GM10248 (cell line): ENCODE measurements around the gene CABP4.
A peak's percentile ranks its signal among the peaks of the same experiment; 100 is the strongest.
"Not testable (repeated sequence)": the region's sequence is repeated elsewhere in the genome, so short reads cannot be mapped to it uniquely, and the experiment has no call there.

ENCODE experiments used
- CTCF ChIA-PET: fragments of 300-600 bp; sonication (Branson Sonifier 250); formaldehyde crosslinking; extraction: SDS; loops from one replicate; lab custom pipeline; 2021; ENCODE audit warnings: antibody characterized with exemption; lab: Yijun Ruan, JAX
- POLR2A ChIA-PET: fragments of 350-650 bp; sonication (Branson Sonifier 250); formaldehyde crosslinking; extraction: SDS; loops from one replicate; lab custom pipeline; 2020; ENCODE audit warnings: antibody characterized with exemption; lab: Yijun Ruan, JAX
- DNase-seq: peaks from one replicate; pipeline ENCODE4 v3.0.0; 2012; ENCODE audit errors: extremely low spot score
- TF ChIP-seq, protein P1 (sequence below): IDR thresholded peaks from 2 replicates; pipeline ENCODE4 v1.5.1; 2012; ENCODE audit warnings: mild to moderate bottlenecking, low read depth; ENCODE audit errors: extremely low read depth, missing control alignments, control extremely low read depth

Gene CABP4

DNA sequence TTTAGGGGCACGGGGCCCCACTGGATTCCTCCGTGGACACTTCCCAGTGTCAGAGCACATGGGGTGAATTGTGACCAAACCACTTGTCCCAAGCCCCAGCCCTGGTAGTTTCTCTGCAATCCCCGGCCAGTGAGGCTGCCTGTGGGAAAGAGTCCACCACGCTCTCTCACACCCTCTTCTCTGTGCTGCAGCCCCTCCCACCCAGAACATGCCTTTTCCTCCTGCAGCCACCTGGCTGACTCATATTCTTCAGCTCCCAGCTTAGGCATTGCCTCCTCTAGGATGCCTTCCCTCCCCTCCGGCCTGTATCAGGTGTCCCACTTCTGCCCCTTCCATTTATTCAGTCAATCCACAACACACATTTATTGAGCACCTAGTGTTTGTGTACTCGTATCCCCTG, 32.3 kb upstream of the CABP4 start:
- no peak for DNase-seq
- TF ChIP-seq, protein P1, sequence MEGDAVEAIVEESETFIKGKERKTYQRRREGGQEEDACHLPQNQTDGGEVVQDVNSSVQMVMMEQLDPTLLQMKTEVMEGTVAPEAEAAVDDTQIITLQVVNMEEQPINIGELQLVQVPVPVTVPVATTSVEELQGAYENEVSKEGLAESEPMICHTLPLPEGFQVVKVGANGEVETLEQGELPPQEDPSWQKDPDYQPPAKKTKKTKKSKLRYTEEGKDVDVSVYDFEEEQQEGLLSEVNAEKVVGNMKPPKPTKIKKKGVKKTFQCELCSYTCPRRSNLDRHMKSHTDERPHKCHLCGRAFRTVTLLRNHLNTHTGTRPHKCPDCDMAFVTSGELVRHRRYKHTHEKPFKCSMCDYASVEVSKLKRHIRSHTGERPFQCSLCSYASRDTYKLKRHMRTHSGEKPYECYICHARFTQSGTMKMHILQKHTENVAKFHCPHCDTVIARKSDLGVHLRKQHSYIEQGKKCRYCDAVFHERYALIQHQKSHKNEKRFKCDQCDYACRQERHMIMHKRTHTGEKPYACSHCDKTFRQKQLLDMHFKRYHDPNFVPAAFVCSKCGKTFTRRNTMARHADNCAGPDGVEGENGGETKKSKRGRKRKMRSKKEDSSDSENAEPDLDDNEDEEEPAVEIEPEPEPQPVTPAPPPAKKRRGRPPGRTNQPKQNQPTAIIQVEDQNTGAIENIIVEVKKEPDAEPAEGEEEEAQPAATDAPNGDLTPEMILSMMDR, result no peak
- CTCF ChIA-PET, result interaction anchor here (2.1 kb wide), 1 partner anchor 22 kb away, joined by 8 read pairs; the partner anchor contains the start of gene PPP1CA

GRCh38 chr11:67423466-67423865, 31.7 kb upstream of the CABP4 start:
- POLR2A ChIA-PET, result no interaction called here
- no peak for DNase-seq
- TF ChIP-seq, protein P1, result no peak
- CTCF ChIA-PET, result interaction anchor here (2.1 kb wide), 1 partner anchor 22 kb away, joined by 8 read pairs; the partner anchor contains the start of gene PPP1CA

More for the DNA sequence above, 32.3 kb upstream of the CABP4 start:
- POLR2A ChIA-PET, result no interaction called here

- no peak for DNase-seq
Observed at GRCh38 chr11:67423891-67424613, 31.1 kb upstream of the CABP4 start.

GRCh38 chr11:67427364-67427859, 27.7 kb upstream of the CABP4 start:
- CTCF ChIA-PET, result interaction anchor here (0.7 to 1.7 kb wide), 2 partner anchors 12 to 26 kb away, joined by 4 to 5 read pairs; partner anchors contain the start of gene PPP1CA
- DNase-seq, POLR2A ChIA-PET: not testable (repeated sequence)

More at GRCh38 chr11:67423891-67424613, 31.1 kb upstream of the CABP4 start:
- CTCF ChIA-PET, result interaction anchor here (1.0 to 2.1 kb wide), 2 partner anchors 23 to 256 kb away, joined by 3 to 8 read pairs; partner anchors contain the start of gene PPP1CA
- TF ChIP-seq, protein P1, result no peak
- POLR2A ChIA-PET, result no interaction called here

DNA sequence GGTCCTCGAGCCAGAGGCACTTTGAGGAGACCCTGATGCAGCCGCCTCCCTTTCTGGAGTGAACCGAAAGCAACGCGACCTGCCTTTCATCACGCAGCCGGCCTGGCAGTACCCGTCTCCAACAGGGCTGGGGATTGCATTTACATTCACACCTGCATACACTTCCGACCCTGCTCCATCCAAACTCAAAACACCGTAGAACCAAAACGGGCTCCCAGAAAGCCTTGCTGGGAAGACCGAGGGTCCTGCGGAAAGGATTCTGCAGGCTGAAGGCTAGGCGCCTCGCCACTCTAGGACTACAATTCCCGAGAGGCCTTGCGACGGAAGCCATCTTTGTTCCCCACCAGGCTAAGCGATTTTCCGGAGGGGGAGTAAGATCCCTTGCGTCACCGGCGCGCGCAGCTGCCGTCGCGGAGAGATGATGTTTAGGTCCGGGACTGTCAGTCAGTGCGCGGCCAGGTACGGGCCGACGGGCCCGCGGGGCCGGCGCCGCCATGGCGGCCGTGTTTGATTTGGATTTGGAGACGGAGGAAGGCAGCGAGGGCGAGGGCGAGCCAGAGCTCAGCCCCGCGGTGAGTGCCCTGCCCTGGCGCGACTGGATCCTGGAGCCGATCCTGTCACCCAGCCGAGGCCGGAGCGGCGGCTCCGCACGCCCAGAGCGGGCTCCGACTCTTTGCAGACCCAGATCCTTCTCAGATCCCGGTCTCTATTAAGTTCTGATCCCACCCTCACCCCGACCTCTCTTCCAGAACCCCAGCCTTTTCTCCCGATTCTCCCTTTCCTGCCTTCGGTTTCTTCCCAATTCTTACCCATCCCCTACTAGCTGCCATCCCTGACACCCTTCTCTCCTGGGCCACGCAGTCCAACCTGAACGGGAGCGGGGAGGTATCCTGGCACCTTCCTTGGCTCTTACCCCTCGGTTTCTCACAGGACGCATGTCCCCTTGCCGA, 26.8 kb upstream of the CABP4 start, which contains the start of gene RPS6KB2:
Gene RPS6KB2 (plus strand): TSS at position 443 of the 950 bp plus-strand sequence. CDS start 52 bp downstream, at position 495.
- TF ChIP-seq, protein P1, result no peak
- POLR2A ChIA-PET, result interaction anchor here (0.6 kb wide), 1 partner anchor 620 kb away, joined by 4 read pairs; no protein-coding TSS in a partner anchor
- CTCF ChIA-PET, result interaction anchor here (0.7 to 1.7 kb wide), 6 partner anchors 9 to 27 kb away, joined by 3 to 6 read pairs (median 4); partner anchors contain the start of gene PTPRCAP
- peak; percentile 99 for DNase-seq

DNA sequence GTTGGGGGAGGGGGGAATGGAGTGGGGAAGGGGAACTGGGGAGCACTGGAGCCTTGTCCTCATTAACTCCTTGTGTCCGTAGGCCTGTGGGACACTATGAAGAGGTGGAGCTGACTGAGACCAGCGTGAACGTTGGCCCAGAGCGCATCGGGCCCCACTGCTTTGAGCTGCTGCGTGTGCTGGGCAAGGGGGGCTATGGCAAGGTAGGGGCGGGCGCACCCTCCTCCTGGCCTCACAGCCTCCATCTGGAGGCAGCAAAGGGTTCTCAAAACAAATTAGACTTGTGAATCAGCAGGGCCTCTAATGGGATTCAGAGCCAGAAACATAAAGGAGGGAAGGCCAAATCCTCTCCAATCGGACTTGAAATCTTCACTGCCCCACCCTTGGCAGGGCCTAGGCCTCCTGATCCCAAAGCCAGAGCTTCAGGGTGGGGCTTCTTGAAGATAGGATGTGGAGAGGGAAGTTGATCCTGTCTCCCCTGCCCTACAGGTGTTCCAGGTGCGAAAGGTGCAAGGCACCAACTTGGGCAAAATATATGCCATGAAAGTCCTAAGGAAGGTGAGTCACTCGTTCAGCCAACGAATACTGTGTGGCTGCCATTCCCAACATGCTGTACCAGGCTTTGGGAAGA, 26.0 kb upstream of the CABP4 start:
- ChIA-PET CTCF (interaction anchor here (0.7 to 1.6 kb wide), 5 partner anchors 9 to 28 kb away, joined by 3 to 6 read pairs (median 3); partner anchors contain the start of gene PTPRCAP), POLR2A (interaction anchor here (0.6 kb wide), 2 partner anchors 302 to 621 kb away, joined by 4 read pairs; no protein-coding TSS in a partner anchor)
- TF ChIP-seq, protein P1, result no peak
- no peak for DNase-seq
